Measurements from ENCODE around the gene ETV7. TPM values are rescaled to one million over a fixed set of nuclear protein-coding genes. Genes with fewer than 3 reads are reported as not detected.
"Not testable (repeated sequence)": the region's sequence is repeated elsewhere in the genome, so short reads cannot be mapped to it uniquely, and the experiment has no call there.

The ETV7 gene
- total and polyA plus RNA-seq, 4 donors = 0.17 to 0.84 (median 0.36) TPM

DNA sequence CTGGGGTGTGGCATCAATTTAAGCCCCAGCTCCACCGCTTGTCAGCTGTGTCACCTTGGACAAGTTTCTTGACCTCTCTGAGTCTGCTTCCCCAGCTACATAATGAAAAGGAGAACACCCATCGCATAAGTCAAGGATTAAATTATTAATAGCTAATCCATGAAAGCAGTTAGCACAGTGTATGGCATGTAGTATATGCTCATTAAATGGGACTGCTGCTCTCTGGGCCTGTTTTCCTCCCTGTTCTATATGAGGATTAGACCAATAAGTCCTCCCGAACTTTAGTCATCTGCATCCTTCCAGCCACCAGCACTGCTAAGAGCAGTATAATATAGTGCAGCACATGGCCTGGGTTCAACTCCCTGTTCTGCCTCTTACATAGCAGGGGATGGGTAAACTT is 19.7 kb downstream of the ETV7 start:
- no peaks in the 10 kb centered on the region for H3K27me3 ChIP-seq (ENCODE audit: control insufficient read depth in 4 of 4, insufficient read depth in 4 of 4, low read length in 3 of 4)
- WGBS = 93% methylated on average over 3 of the region's 3 CpGs
- no peak for DNase-seq (ENCODE audit: low spot score)
- no peaks in the 10 kb centered on the region for H3K9me3 ChIP-seq (ENCODE audit: control insufficient read depth in 4 of 4, low read length in 3 of 4)
- TF ChIP-seq FOXA1 (IDR thresholded peaks at IDR 0.05) (no peak), RAD21 (IDR thresholded peaks at IDR 0.05) (no peak), SP1 (IDR thresholded peaks at IDR 0.05) (no peak), TAF1 (conservative IDR thresholded peaks at IDR 0.05) (no peak)
- TF ChIP-seq, protein P1, sequence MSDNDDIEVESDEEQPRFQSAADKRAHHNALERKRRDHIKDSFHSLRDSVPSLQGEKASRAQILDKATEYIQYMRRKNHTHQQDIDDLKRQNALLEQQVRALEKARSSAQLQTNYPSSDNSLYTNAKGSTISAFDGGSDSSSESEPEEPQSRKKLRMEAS (IDR thresholded peaks at IDR 0.05) = no peak
- no peak overlapping the region for H3K9ac ChIP-seq (ENCODE audit: low read depth in 1 of 2, low read length in 2 of 2)
- H3K4me3 ChIP-seq (ENCODE audit: low read depth in 1 of 3, low read length in 3 of 3) = no peak overlapping the region
- no peaks in the 10 kb centered on the region for H3K36me3 ChIP-seq (ENCODE audit: control insufficient read depth in 4 of 4, insufficient read depth in 3 of 4, low read depth in 1 of 4, low read length in 3 of 4)
- H3K27ac ChIP-seq (ENCODE audit: low read depth in 1 of 2, low read length in 2 of 2) = no peak overlapping the region
- H3K4me1 ChIP-seq (ENCODE audit: control insufficient read depth in 4 of 4, insufficient read depth in 4 of 4, low read length in 3 of 4) = no peaks in the 10 kb centered on the region

DNA sequence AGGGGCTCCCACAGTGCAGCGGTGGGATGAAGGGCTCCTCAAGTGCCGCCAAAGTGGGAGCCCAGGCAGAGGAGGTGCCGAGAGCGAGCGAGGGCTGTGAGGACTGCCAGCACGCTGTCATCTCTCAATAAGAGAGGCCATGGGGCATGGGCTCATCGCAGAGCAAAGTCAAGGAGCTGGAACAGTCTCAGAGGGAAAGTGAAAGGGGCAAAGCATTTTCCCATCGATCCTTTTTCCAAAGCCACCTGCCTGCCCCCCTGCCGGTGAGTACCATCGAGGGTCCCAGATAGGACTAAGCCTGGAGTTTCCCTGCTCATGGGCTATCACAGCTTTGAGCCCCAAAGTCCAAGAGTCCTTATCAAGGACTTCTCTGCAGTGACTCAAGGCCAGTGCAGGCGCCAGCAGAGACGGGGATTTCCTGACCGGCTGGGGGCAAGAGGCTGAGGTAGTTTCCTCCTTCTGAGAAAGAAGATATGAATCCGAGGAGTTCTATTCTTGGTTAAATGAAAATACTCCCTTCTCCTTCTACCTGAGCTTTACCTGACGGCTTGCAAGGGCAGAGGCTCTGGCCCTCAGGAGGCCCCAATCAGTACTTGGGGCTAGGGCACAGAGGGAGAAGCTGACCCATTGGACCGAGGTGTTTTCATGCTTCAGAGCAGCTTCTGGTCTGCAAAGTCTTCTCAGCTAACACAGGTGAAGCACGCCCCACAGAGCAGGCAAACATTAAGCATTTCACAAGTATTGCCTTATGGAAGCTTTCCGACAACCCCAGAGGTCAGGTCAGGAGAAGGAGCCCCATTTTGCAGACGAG is 22.6 kb downstream of the ETV7 start:
- H3K36me3 ChIP-seq (ENCODE audit: control insufficient read depth in 4 of 4, insufficient read depth in 3 of 4, low read depth in 1 of 4, low read length in 3 of 4) = no peaks in the 10 kb centered on the region
- DNase-seq (ENCODE audit: low spot score) = no peak
- no peak overlapping the region for H3K9ac ChIP-seq (ENCODE audit: low read depth in 1 of 2, low read length in 2 of 2)
- TF ChIP-seq JUND (IDR thresholded peaks at IDR 0.05) (no peak), FOXA1 (IDR thresholded peaks at IDR 0.05) (no peak), HNF4G (IDR thresholded peaks at IDR 0.05) (no peak), RXRA (IDR thresholded peaks at IDR 0.05) (no peak), GABPA (IDR thresholded peaks at IDR 0.05 in 1 of 2, conservative IDR thresholded peaks at IDR 0.05 in 1 of 2) (no peak), EGR1 (IDR thresholded peaks at IDR 0.05; ENCODE audit: low read depth in 2 of 2) (no peak)
- TF ChIP-seq, protein P1 (IDR thresholded peaks at IDR 0.05) = no peak
- H3K9me3 ChIP-seq (ENCODE audit: control insufficient read depth in 4 of 4, low read length in 3 of 4) = no peaks in the 10 kb centered on the region
- H3K4me1 ChIP-seq (ENCODE audit: control insufficient read depth in 4 of 4, insufficient read depth in 4 of 4, low read length in 3 of 4) = peaks cover 0 to 2% (median 0%) of the 10 kb centered on the region in 4 donors
- no peak overlapping the region for H3K27ac ChIP-seq (ENCODE audit: low read depth in 1 of 2, low read length in 2 of 2)
- H3K27me3 ChIP-seq (ENCODE audit: control insufficient read depth in 4 of 4, insufficient read depth in 4 of 4, low read length in 3 of 4) = no peaks in the 10 kb centered on the region
- 85% methylated on average over 18 of the region's 19 CpGs for WGBS
- H3K4me3 ChIP-seq (ENCODE audit: low read depth in 1 of 3, low read length in 3 of 3) = no peak overlapping the region

DNA sequence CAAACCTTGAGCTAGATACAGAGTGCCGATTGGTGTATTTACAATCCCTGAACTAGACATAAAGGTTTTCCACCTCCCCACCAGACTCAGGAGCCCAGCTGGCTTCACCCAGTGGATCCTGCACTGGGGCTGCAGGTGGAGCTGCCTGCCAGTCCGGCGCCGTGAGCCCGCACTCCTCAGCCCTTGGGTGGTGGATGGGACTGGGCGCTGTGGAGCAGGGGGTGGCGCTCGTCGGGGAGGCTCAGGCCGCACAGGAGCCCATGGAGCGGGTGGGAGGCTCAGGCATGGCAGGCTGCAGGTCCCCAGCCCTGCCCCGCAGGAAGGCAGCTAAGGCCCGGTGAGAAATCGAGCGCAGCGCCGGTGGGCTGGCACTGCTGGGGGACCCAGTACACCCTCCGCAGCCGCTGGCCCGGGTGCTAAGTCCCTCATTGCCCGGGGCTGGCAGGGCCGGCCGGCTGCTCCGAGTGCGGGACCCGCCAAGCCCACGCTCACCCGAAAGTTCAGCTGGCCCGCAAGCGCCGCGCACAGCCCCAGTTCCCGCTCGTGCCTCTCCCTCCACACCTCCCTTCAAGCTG is 23.3 kb downstream of the ETV7 start:
- H3K4me1 ChIP-seq (ENCODE audit: control insufficient read depth in 4 of 4, insufficient read depth in 4 of 4, low read length in 3 of 4); H3K4me3 ChIP-seq (ENCODE audit: low read depth in 1 of 3, low read length in 3 of 3); H3K9ac ChIP-seq (ENCODE audit: low read depth in 1 of 2, low read length in 2 of 2); H3K36me3 ChIP-seq (ENCODE audit: control insufficient read depth in 4 of 4, insufficient read depth in 3 of 4, low read depth in 1 of 4, low read length in 3 of 4); H3K27me3 ChIP-seq (ENCODE audit: control insufficient read depth in 4 of 4, insufficient read depth in 4 of 4, low read length in 3 of 4); H3K27ac ChIP-seq (ENCODE audit: low read depth in 1 of 2, low read length in 2 of 2); H3K9me3 ChIP-seq (ENCODE audit: control insufficient read depth in 4 of 4, low read length in 3 of 4); DNase-seq (ENCODE audit: low spot score): not testable (repeated sequence)
- WGBS = 98% methylated on average over 31 of the region's 34 CpGs

DNA sequence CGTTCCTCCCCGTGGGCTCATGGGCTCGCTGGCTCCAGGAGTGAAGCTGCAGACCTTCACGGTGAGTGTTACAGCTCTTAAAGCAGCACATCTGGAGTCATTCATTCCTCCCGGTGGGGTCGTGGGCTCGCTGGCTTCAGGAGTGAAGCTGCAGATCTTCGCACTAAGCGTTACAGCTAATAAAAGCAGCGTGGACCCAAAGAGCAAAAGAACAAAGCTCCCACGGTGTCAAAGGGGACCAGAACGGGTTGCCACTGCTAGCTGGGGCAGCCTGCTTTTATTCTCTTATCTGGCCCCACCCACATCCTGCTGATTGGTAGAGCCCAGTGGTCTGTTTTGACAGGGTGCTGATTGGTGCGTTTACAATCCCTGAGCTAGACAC is 24.1 kb downstream of the ETV7 start:
- not testable (repeated sequence) for DNase-seq (ENCODE audit: low spot score)

More for the DNA sequence above, 24.1 kb downstream of the ETV7 start:
- H3K4me1 ChIP-seq (ENCODE audit: control insufficient read depth in 4 of 4, insufficient read depth in 4 of 4, low read length in 3 of 4); H3K27me3 ChIP-seq (ENCODE audit: control insufficient read depth in 4 of 4, insufficient read depth in 4 of 4, low read length in 3 of 4); H3K9me3 ChIP-seq (ENCODE audit: control insufficient read depth in 4 of 4, low read length in 3 of 4); H3K4me3 ChIP-seq (ENCODE audit: low read depth in 1 of 3, low read length in 3 of 3); H3K9ac ChIP-seq (ENCODE audit: low read depth in 1 of 2, low read length in 2 of 2); H3K27ac ChIP-seq (ENCODE audit: low read depth in 1 of 2, low read length in 2 of 2); H3K36me3 ChIP-seq (ENCODE audit: control insufficient read depth in 4 of 4, insufficient read depth in 3 of 4, low read depth in 1 of 4, low read length in 3 of 4): not testable (repeated sequence)
- 93% methylated on average over 13 of the region's 13 CpGs for WGBS

Data from liver (tissue), 9 donors.